Panc1 (cell line): ENCODE data around the gene CD164L2.

Experiments
- POLR2AphosphoS5 ChIP-seq: IDR thresholded peaks from 2 replicates; pipeline ENCODE4 v1.6.1; 2012; ENCODE audit warnings: mild to moderate bottlenecking, low read depth, low read length, moderate library complexity
- SIN3A ChIP-seq: IDR thresholded peaks from 2 replicates; pipeline ENCODE4 v1.6.1; 2012; ENCODE audit warnings: low read depth, mild to moderate bottlenecking, low read length, moderate library complexity, borderline replicate concordance; ENCODE audit not compliant: insufficient read depth
- TCF7L2 ChIP-seq: IDR thresholded peaks from 2 replicates; pipeline ENCODE4 v1.6.1; 2011; ENCODE audit warnings: mild to moderate bottlenecking, low read depth, low read length, inconsistent platforms
- TF ChIP-seq, protein P1 (sequence below): fragments of 450-650 bp; IDR thresholded peaks from 2 replicates; pipeline ENCODE4 v1.5.1; 2017; ENCODE audit warnings: mild to moderate bottlenecking

DNA sequence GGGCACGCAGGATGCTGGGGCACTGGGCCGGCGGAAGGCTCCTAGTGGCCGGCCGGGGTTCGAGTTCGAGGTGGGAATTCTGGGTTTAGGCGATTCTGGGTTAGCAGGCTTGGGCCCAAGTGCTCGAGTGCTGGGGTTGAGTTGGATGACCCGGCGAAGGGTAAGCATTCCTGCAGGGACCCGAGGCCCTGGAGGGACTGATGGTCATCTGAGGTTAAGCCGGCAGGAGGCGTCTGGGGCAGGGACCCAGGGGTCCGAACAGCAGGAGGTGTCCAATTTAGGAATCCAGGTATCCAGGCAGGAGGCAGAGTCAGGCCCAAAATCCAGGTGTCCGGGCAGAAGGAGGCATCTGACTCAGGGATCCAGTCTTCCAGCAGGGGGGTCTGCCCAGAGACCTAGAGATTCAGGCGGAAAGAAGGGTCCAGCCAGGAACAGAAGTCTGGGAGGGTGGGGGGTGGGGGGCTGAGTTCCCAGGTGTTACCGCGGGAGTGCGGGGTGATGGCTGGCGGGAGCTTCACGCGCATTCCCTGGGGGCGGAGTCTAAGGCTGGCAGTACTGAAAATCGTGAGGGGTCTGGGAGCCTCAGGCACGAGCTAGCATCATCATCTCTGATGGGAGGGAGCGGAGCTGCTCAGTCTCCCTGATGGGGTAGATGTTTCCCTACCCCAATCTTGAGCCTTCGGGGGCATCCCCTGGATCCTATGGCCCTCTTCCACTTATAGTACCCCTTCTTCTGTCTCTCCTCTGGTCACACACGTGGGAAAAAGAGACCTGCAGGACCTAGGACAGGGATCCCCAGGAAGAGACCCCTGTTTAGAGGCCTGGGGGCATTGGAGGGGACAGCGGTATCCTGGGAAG, 9.9 kb upstream of the CD164L2 start:
- TF ChIP-seq, protein P1, sequence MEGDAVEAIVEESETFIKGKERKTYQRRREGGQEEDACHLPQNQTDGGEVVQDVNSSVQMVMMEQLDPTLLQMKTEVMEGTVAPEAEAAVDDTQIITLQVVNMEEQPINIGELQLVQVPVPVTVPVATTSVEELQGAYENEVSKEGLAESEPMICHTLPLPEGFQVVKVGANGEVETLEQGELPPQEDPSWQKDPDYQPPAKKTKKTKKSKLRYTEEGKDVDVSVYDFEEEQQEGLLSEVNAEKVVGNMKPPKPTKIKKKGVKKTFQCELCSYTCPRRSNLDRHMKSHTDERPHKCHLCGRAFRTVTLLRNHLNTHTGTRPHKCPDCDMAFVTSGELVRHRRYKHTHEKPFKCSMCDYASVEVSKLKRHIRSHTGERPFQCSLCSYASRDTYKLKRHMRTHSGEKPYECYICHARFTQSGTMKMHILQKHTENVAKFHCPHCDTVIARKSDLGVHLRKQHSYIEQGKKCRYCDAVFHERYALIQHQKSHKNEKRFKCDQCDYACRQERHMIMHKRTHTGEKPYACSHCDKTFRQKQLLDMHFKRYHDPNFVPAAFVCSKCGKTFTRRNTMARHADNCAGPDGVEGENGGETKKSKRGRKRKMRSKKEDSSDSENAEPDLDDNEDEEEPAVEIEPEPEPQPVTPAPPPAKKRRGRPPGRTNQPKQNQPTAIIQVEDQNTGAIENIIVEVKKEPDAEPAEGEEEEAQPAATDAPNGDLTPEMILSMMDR, result peak; percentile 43
- TF ChIP-seq POLR2AphosphoS5 (no peak), TCF7L2 (no peak), SIN3A (no peak)
